Stomach (tissue), 4 donors: Measurements from ENCODE around the gene CDK15.

Experiments used
- CTCF ChIP-seq, 7 experiments: fragments of 450-650 bp in 4 of 7; fragments of 200-600 bp in 3 of 7; sonication (generic) in 3 of 7; IDR thresholded peaks; one replicate each; pipeline ENCODE4 v1.5.1; 2016 to 2019; ENCODE audit warnings: antibody characterized with exemption in 7 of 7, control low read depth in 2 of 7, mild to moderate bottlenecking in 1 of 7
- POLR2A ChIP-seq, 4 donors: fragments of 450-650 bp; IDR thresholded peaks; one replicate each; pipeline ENCODE4 v1.6.1; 2016; ENCODE audit warnings: antibody characterized with exemption in 4 of 4, control low read depth in 2 of 4, mild to moderate bottlenecking in 1 of 4, moderate library complexity in 1 of 4

- no peak for TF ChIP-seq CTCF (IDR thresholded peaks at IDR 0.05)
- TF ChIP-seq POLR2A (IDR thresholded peaks at IDR 0.05): no peak
These were observed 15.3 kb upstream of the CDK15 start for GRCh38 chr2:201790989-201791388.
